Measurements from ENCODE around the gene ATP4B.
"Not testable (repeated sequence)": the region's sequence is repeated elsewhere in the genome, so short reads cannot be mapped to it uniquely, and the experiment has no call there.

ATP4B gene

DNA sequence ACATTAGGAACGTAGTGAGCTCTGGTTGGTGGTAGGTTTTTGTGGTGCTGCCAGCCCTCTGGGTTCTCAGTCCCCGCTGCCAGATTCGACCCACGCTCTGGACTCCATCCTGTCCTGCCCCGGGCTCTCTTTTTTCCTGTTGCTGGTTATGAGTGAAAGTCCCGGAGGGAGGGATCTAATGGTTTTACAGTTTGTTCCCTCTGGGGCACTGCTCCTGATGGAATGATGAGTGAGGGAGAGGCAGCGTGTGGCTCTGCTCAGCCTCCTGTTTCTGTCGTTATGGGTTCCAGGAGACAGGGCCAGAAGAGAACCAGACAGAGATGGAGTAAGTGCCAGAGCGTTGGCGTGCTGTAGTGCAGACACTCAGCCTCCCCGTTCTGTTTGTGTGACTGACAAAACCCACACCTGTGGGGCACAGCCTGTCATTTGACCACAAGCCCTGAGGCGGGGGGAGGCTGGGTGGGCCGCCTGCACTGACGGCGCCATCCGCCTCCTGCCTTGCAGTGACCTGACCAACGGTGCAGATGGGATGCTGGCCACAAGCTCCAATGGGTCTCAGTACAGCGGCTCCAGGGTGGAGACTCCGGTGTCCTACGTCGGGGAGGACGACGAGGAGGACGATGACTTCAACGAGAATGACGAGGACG is 18.3 kb downstream of the ATP4B start:
- DNase-seq = no peak

DNA sequence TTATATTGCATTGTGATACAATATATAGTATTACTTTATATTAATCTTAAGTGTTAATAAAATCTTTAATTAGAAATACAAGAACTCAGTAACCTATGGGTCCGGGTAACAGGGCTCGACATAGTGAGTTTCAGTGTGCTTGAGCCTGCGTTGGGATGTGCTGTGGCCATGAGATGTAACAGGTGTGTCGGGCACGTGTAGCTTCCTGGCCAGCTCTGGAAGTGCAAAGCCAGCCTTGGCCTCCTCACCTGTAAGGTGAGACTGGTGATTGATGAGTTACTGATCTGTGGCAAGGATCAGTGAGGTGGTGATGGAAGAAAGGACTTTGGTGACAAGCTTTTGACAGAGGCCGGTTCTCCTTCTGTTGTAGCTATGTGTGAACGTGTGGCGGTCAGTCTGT is 19.2 kb downstream of the ATP4B start:
- DNase-seq = no peak

DNA sequence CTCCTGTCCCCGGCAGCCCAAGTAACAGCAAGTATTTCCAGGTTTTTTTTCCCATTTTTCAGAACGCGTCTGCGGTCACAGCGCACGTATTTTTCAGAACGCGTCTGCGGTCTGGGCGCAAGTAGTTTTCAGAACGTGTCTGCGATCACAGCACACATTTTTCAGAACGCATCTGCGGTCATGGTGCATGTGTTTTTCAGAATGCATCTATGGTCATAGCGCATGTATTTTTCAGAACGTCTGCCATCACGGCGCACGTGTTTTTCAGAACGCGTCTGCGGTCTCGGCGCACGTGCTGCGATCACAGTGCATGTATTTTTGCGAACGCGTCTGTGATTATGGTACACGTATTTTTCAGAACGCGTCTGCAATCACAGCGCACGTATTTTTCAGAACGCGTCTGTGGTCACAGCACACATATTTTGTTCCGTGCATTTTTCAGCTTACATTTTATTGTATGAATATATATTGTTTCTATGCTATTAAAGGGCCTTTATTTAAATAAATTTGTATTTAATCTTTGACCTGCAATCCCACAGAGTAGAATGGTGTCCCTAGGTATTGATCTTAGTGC is 19.7 kb downstream of the ATP4B start:
- no peak for DNase-seq

DNA sequence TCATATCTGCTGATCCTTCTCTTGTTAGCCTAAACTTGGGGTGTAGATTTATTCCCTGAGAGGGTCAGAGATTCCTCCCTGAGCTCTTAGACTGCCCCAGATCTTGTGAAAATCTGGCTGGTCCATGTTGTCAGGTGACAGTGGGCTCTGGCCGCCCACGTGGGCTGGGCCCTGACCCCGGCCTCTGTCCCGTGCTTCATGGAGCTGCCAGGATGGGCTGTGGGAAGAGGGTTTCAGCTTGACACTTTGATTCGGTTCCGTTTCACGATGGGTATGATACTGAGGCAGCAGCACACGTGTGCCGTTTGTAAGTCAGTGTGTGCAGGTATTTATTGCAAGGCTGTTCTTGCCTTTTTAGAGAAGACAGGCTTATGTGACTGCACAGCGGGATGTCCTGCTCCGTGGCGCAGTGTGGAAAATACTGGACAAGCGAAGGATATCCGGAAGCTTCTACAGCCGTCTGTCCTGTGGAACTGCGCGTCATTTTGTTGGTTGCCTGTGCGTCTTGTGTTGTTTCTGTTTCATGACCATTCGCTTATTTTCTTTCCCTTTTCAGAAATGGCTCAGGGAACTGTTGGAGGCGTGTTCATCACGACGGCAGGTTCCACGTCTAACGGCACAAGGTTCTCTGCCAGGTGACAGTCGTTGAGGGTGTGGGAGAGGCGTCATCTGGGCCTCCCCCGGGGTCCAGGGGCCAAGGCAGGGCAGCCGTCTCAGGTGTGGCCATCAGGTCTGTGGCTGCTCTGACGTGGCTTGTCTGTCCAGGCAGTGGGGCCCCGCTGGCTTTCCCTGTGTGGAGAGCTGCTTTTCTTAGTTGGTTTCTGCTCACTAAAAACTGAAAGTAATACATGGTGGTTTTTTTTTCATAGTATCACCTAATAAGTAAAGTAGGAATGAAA is 20.5 kb downstream of the ATP4B start:
- no peak for DNase-seq

GRCh38 chr13:113636266-113636963 is 21.6 kb downstream of the ATP4B start:
- no peak for DNase-seq

- DNase-seq = no peak
These were observed 22.3 kb downstream of the ATP4B start for GRCh38 chr13:113635709-113636108.

GRCh38 chr13:113635048-113635420 is 23.0 kb downstream of the ATP4B start:
- DNase-seq = no peak

GRCh38 chr13:113634279-113635047 is 23.5 kb downstream of the ATP4B start:
- DNase-seq = no peak

GRCh38 chr13:113633485-113633873 is 24.5 kb downstream of the ATP4B start:
- no peak for DNase-seq

GRCh38 chr13:113632706-113633484 is 25.1 kb downstream of the ATP4B start:
- DNase-seq = no peak

GRCh38 chr13:113631341-113632095 is 26.5 kb downstream of the ATP4B start:
- DNase-seq = no peak

- DNase-seq = no peak
These were observed 27.2 kb downstream of the ATP4B start for GRCh38 chr13:113630804-113631203.

DNA sequence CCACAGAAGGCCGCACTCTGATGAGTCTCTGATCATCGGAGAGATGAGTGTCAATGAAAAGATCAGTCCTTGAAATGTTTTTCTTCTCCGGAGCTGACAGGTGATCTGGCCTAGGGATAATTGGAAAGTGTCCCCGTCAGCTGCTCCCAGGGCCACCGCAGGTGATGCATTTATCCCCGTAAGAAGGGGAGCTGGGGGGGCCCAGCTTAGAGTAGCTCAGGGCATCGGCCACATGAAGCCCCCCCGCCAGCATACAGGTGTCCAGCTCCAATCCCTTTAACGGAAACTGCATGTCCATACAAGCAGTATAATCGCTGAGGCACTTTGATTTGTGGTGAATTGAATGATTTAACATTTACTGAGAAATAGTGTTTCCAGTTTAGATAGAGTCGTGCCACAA is 27.7 kb downstream of the ATP4B start:
- DNase-seq = no peak

DNA sequence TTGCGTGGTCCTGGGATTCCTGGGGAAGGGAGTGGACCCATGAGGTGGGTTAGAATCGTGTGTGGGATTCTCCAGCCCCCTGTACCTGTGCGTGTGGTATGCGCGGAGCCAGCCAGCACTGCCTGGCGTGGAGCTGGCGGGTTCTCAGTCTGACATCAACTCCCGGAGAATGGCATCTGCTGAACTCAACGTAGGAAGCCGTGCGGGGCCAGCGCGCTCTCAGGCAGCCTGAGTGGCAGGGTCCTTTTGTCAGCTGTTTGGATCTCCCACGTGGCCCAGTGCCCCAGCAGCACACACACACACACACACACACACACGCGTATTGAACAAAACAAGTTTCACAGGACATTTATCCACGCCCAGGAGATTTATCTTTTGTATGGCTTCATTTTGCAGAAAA is 28.1 kb downstream of the ATP4B start:
- DNase-seq = no peak

DNA sequence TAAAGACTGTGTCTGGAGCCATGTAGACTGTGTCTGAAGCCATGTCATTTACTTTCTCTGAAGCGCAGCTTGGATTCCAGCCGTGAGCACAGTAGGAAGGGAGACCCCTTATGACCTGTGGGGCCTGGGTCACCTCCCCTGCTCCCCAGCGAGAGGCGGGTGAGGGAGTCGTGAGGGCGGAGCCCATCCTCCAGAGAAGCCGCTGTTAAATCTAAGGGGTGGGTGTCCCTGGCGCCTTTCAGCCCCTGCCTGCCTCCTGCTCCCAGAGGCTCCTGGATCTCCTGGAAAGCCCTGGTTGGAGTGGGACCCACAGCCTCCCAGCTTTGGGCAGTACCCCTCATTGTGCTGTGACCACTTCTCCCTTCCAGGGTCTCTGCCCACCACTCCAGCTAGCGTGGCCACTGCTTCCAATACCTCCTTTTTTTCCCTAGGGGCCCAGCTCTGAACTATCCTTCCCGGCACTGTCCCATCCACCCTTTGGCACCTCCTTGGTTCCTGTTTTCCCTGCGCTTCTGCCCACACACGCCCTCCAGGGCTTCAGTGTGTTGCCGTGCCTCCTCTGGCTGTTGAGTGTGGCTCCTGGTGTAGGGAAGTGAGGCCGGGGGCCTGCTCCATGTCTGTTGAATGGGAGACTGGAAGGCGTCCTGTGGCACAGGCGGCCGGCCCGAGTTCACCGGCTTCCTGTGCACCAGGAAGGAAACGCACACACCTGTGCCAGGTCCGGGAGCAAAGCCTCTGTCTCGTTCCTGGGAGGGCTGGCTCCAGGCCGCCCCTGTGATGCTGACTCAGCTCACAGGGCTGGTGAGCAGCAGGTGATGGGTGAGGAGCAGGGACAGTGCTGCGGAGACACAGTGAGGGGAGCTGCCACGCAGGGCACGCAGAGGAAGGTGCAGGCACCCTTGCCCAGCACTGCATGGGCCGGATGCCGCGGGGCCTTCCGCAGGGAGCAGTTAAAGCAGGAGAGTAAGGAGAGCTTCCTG is 29.4 kb downstream of the ATP4B start:
- no peak for DNase-seq

GRCh38 chr13:113627136-113627535 is 30.9 kb downstream of the ATP4B start:
- no peak for DNase-seq

DNA sequence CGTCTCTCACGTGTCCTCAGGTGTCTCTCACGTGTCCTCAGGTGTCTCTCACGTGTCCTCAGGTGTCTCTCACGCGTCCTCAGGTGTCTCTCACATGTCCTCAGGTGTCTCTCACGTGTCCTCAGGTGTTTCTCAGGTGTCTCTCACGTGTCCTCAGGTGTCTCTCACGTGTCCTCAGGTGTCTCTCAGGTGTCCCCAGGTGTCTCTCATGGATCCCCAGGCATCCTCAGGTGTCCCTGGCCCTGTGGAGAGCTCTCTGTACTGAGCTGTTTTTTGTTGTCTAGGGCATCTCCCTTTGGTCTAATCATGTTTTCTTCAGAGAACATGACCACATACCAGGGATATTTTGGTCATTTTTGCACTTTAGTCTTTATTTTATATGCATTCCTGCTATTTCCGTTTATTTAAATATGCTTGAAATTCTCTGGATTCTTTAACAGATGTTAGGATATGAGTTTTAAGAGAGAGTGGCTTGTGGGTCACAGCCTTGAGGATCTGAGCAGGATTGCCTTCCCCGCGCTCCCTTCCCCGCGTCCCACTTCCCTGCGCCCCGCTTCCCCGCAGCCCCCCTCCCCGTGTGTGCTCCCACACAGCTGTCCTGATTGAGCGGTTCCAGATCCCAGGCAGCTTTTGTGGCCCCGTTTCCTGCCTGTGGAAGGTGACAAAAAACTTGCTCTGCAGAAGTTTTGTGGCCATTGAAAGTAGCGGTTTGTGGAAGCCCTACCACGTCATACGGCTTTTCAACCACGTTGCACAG is 31.9 kb downstream of the ATP4B start:
- no peak for DNase-seq

GRCh38 chr13:113624640-113625304 is 33.2 kb downstream of the ATP4B start:
- not testable (repeated sequence) for DNase-seq

DNA sequence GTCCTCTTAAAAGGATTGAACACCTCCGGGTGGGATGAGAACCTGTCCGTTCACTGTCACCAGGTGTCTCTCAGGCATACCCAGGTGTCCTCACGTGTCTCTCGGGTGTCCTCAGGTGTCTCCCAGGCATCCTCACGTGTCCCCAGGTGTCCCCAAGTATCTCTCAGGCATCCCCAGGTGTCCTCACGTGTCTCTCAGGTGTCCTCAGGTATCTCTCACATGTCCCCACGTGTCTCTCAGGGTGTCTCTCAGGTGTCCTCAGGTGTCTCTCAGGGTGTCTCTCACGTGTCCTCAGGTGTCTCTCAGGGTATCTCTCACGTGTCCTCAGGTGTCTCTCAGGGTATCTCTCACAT is 33.8 kb downstream of the ATP4B start:
- DNase-seq = no peak

All from activated CD4-positive, alpha-beta T cell treated with anti-CD3 and anti-CD28 coated beads for 1 hour (primary cell).